ENCODE measurements around the gene HMGN2. TPM values are rescaled to one million over a fixed set of nuclear protein-coding genes. Genes with fewer than 3 reads are reported as not detected.
A peak's percentile ranks its signal among the peaks of the same experiment; 100 is the strongest.

The HMGN2 gene
- total RNA-seq: 100 to 1,000 TPM in 1 of 4 donors, 10 to 100 TPM in 3; 68.2 to 136 (median 88.4) TPM

DNA sequence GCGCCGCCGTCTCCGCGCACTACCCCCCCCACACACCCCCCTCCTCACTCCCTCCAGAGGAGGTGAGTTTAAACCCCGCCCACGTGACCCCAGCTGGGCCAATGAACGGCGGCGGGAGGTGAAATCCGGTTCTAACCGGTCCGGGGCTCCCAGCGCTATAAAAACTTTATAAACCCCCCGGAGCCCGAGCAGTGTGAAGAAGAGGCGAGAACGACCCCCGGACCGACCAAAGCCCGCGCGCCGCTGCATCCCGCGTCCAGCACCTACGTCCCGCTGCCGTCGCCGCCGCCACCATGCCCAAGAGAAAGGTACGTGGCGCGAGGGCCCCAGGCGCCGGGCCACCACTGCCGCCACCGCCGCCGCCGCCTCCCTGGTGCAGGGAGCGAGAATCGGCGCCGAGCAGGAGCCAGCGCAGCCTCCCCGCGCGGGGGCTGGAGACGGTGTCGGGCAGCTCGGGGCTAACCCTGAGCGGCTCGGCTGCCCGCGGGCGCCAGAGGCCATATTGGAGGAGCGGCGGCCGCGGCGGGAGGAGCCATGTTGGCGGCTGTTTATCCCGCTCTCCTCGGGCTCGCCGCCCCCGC lies at the start of gene HMGN2:
HMGN2 (plus strand) TSS at position 121 of the 581 bp plus-strand sequence; CDS start at position 294, 173 bp downstream.
- DNase-seq (peak; percentile 85 to 86), ATAC-seq (peak; percentile 78 to 83)
- in situ Hi-C loops (cut with MboI; ENCODE audit: low sequenced_read_pairs in 4 of 4): no loop called here
- Histone ChIP-seq H3K4me3 (peak within 1 kb of the TSS; percentile 71 to 100 (median 94)), H3K9me3 (no peaks in the 10 kb centered on the region), H3K4me1 (peaks cover 29 to 33% of the 10 kb centered on the region in 2 donors), H3K27me3 (no peaks in the 10 kb centered on the region), H3K27ac (peak within 1 kb of the TSS; percentile 93 to 100 (median 100)), H3K36me3 (peaks cover 5 to 27% of the 10 kb centered on the region in 2 donors)
- intact Hi-C loops (cut with DNase I; ENCODE audit: low total_unique reads): no loop called here
- TF ChIP-seq POLR2A (IDR thresholded peaks at IDR 0.05) (peak; percentile 58 to 82), CTCF (IDR thresholded peaks at IDR 0.05 in 4 of 5, conservative IDR thresholded peaks at IDR 0.05 in 1 of 5) (no peak)

GRCh38 chr1:26429721-26430120 lies 42.5 kb upstream of the HMGN2 start:
- H3K27me3 ChIP-seq: no peaks in the 10 kb centered on the region
- H3K36me3 ChIP-seq: peaks cover 0 to 8% of the 10 kb centered on the region in 2 donors
- H3K4me3 ChIP-seq: no peak overlapping the region
- no peak overlapping the region for H3K27ac ChIP-seq
- intact Hi-C loops (cut with DNase I; ENCODE audit: low total_unique reads): no loop called here
- no peaks in the 10 kb centered on the region for H3K9me3 ChIP-seq
- H3K4me1 ChIP-seq: peaks cover 13 to 16% of the 10 kb centered on the region in 2 donors
- TF ChIP-seq CTCF (IDR thresholded peaks at IDR 0.05 in 4 of 5, conservative IDR thresholded peaks at IDR 0.05 in 1 of 5) (no peak), POLR2A (IDR thresholded peaks at IDR 0.05) (no peak)
- DNase-seq (no peak), ATAC-seq (no peak)
- in situ Hi-C loops (cut with MboI; ENCODE audit: low sequenced_read_pairs in 4 of 4): no loop called here

GRCh38 chr1:26431979-26432695 lies 40.1 kb upstream of the HMGN2 start, which contains the start of gene DHDDS:
Gene DHDDS (plus strand): TSS chr1:26432321. CDS start chr1:26432946, 625 bp downstream.
- in situ Hi-C loops (cut with MboI; ENCODE audit: low sequenced_read_pairs in 4 of 4) (no loop called here), intact Hi-C loops (cut with DNase I; ENCODE audit: low total_unique reads) (loop anchor here (1.0 kb wide), 1 partner anchor 41 kb away; no protein-coding TSS in a partner anchor)
- TF ChIP-seq CTCF (IDR thresholded peaks at IDR 0.05 in 4 of 5, conservative IDR thresholded peaks at IDR 0.05 in 1 of 5) (peak in 3 of 5 experiments; percentile 1 to 45 (median 15)), POLR2A (IDR thresholded peaks at IDR 0.05) (peak; percentile 69 to 82)
- H3K4me3 ChIP-seq: peak within 1 kb of the TSS; percentile 67 to 79 (median 74)
- peak; percentile 97 to 98 for DNase-seq
- peaks cover 13 to 16% of the 10 kb centered on the region in 2 donors for H3K4me1 ChIP-seq
- H3K27ac ChIP-seq: peak within 1 kb of the TSS; percentile 82 to 89 (median 87)
- peaks cover 0 to 29% of the 10 kb centered on the region in 2 donors for H3K36me3 ChIP-seq
- H3K9me3 ChIP-seq: no peaks in the 10 kb centered on the region
- no peaks in the 10 kb centered on the region for H3K27me3 ChIP-seq
- ATAC-seq: peak; percentile 97

DNA sequence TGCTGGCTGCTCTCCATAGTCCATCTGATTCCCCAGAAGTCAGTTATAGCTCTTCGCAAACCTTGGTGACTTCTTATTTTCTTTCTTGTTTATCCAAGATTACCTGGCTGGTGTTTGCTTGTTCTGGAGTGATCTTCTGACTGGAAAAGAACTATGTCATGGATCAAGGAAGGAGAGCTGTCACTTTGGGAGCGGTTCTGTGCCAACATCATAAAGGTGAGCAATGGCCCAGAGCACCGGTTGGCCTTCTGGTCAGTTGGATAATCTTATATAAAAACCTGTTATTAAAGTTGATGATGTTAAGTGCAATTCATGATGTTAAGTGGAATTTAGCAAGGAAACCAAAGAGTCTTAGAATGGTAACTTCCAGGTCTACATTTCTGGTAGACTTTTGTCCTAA lies 39.4 kb upstream of the HMGN2 start:
- intact Hi-C loops (cut with DNase I; ENCODE audit: low total_unique reads): loop anchor here (1.0 kb wide), 1 partner anchor 41 kb away; no protein-coding TSS in a partner anchor

More for the DNA sequence above, 39.4 kb upstream of the HMGN2 start:
- no peak for TF ChIP-seq CTCF (IDR thresholded peaks at IDR 0.05 in 4 of 5, conservative IDR thresholded peaks at IDR 0.05 in 1 of 5)
- no peak for TF ChIP-seq POLR2A (IDR thresholded peaks at IDR 0.05)
- Histone ChIP-seq H3K4me3 (peak overlapping the region; percentile 67 to 79 (median 74)), H3K27ac (peak overlapping the region; percentile 82 to 89 (median 87)), H3K4me1 (peaks cover 13 to 16% of the 10 kb centered on the region in 2 donors), H3K36me3 (peaks cover 0 to 36% of the 10 kb centered on the region in 2 donors), H3K9me3 (no peaks in the 10 kb centered on the region), H3K27me3 (no peaks in the 10 kb centered on the region)
- ATAC-seq (no peak), DNase-seq (no peak)
- in situ Hi-C loops (cut with MboI; ENCODE audit: low sequenced_read_pairs in 4 of 4): no loop called here

All from gastrocnemius medialis (tissue), 4 donors.